Aorta (tissue), 5 donors: Measurements from ENCODE around the gene IL1A. TPM values are rescaled to one million over a fixed set of nuclear protein-coding genes. Genes with fewer than 3 reads are reported as not detected.

Source experiments
- ATAC-seq: fragments of 200-7000 bp; cut with Tn5 transposase; one replicate; pipeline ENCODE4 v1.9.1; 2022; ENCODE audit warnings: moderate library complexity; ENCODE audit not compliant: low FRiP score
- DNase-seq, 2 donors: peaks; one replicate each; pipeline ENCODE4 v3.0.0-alpha.2; 2020
- H3K27ac ChIP-seq, 2 donors: one replicate each; pipeline ENCODE4 v1.5.1; 2013; ENCODE audit warnings: low read length in 2 of 2, mild to moderate bottlenecking in 2 of 2, moderate library complexity in 2 of 2, control low read depth in 1 of 2, inconsistent platforms in 1 of 2, low read depth in 1 of 2
- H3K27me3 ChIP-seq, 2 donors: one replicate each; pipeline ENCODE4 v1.6.1; 2013; ENCODE audit warnings: control low read depth in 1 of 2, low read length in 1 of 2, mild to moderate bottlenecking in 1 of 2, moderate library complexity in 1 of 2; ENCODE audit not compliant: insufficient read depth in 2 of 2, control insufficient read depth in 1 of 2
- H3K36me3 ChIP-seq, 2 donors: one replicate each; pipeline ENCODE4 v1.6.1; 2013; ENCODE audit warnings: control low read depth in 1 of 2, low read length in 1 of 2, mild to moderate bottlenecking in 1 of 2; ENCODE audit not compliant: insufficient read depth in 2 of 2, control insufficient read depth in 1 of 2
- H3K4me1 ChIP-seq, 2 donors: one replicate each; pipeline ENCODE4 v1.6.1; 2013; ENCODE audit warnings: low read length in 2 of 2, control low read depth in 1 of 2, mild to moderate bottlenecking in 1 of 2, moderate library complexity in 1 of 2; ENCODE audit not compliant: insufficient read depth in 2 of 2, control insufficient read depth in 1 of 2
- H3K4me3 ChIP-seq, 2 donors: one replicate each; pipeline ENCODE4 v1.5.1; 2013; ENCODE audit warnings: low read length in 2 of 2, control low read depth in 1 of 2, mild to moderate bottlenecking in 1 of 2
- H3K9me3 ChIP-seq: one replicate; pipeline ENCODE4 v1.6.1; 2013; ENCODE audit warnings: mild to moderate bottlenecking, low read length; ENCODE audit not compliant: control insufficient read depth
- WGBS, 2 donors: extraction: QIAGEN DNeasy Blood & Tissue Kit; methylation state at CpG; one replicate each; pipeline ENCODE4 v1.1.7; 2013; 5-methylcytosine and 5-hydroxymethylcytosine counted together
- intact Hi-C, 2 donors: fragments of 100-400 bp; cut with DNase I; formaldehyde crosslinking; loops; one replicate each; pipeline versions ENCODE4 v1.14.2 to v1.15.0; 2022
- polyA plus RNA-seq, 2 donors: library from polyadenylated mRNA; stranded (reverse); fragments of 200-250 nt; gene quantifications; one replicate each; pipeline ENCODE4 v1.2.3, GENCODE V29; 2013
- total RNA-seq, 2 donors: library from RNA; stranded (reverse); fragmentation: NEBNext Ultra II Directional; extraction: Animal tissue kit (Norgen Biotek cat#: 25700); gene quantifications; one replicate each; pipeline ENCODE4 v1.2.1, GENCODE V29; 2021
- donor health status: healthy with polysubstance abuse.
- donor health status: Bipolar disorder and iron deficiency.
- donor health status: DM: no; HTN: no; CAD: no.
- donor health status: DM: no; HTN: no; CAD: no.
- donor health status: DM: yes; HTN: yes; CAD: no.

The IL1A gene
- total and polyA plus RNA-seq, 4 donors = 0.19 TPM; not detected in 3

GRCh38 chr2:112796486-112796885 lies 12.2 kb upstream of the IL1A start:
- no peak for ATAC-seq
- no peaks in the 10 kb centered on the region for H3K4me1 ChIP-seq
- DNase-seq = no peak
- 0% methylated on average over 1 of the region's 1 CpG for WGBS, 2 donors
- intact Hi-C loops = no loop called here
- H3K27ac ChIP-seq = no peak overlapping the region
- H3K4me3 ChIP-seq = no peak overlapping the region
- no peaks in the 10 kb centered on the region for H3K9me3 ChIP-seq
- H3K27me3 ChIP-seq = no peaks in the 10 kb centered on the region
- no peaks in the 10 kb centered on the region for H3K36me3 ChIP-seq

GRCh38 chr2:112795774-112796173 lies 11.5 kb upstream of the IL1A start:
- no peaks in the 10 kb centered on the region for H3K9me3 ChIP-seq
- H3K4me3 ChIP-seq = no peak overlapping the region
- no peak for DNase-seq
- no peaks in the 10 kb centered on the region for H3K27me3 ChIP-seq
- H3K4me1 ChIP-seq = no peaks in the 10 kb centered on the region
- H3K27ac ChIP-seq = no peak overlapping the region
- no peak for ATAC-seq
- intact Hi-C loops = no loop called here
- no peaks in the 10 kb centered on the region for H3K36me3 ChIP-seq
- 65 to 73% methylated on average over 1 of the region's 1 CpG for WGBS, 2 donors

- intact Hi-C loops = no loop called here
- Histone ChIP-seq H3K9me3 (no peaks in the 10 kb centered on the region), H3K27ac (no peak overlapping the region), H3K36me3 (no peaks in the 10 kb centered on the region), H3K27me3 (no peaks in the 10 kb centered on the region), H3K4me3 (no peak overlapping the region), H3K4me1 (no peaks in the 10 kb centered on the region)
- WGBS, 2 donors = 84 to 87% methylated on average over 3 of the region's 3 CpGs
- DNase-seq (no peak), ATAC-seq (no peak)
These were observed 10.5 kb upstream of the IL1A start for GRCh38 chr2:112794841-112795240.

- peak in 1 of 2 donors; percentile 69 for DNase-seq
These were observed 9.9 kb upstream of the IL1A start for GRCh38 chr2:112794131-112794733.

GRCh38 chr2:112793449-112793978 lies 9.2 kb upstream of the IL1A start:
- Histone ChIP-seq H3K9me3 (no peaks in the 10 kb centered on the region), H3K27ac (no peak overlapping the region), H3K4me3 (no peak overlapping the region), H3K27me3 (no peaks in the 10 kb centered on the region), H3K4me1 (no peaks in the 10 kb centered on the region), H3K36me3 (no peaks in the 10 kb centered on the region)
- WGBS, 2 donors = 42 to 46% methylated on average over 3 of the region's 3 CpGs
- no peak for DNase-seq
- intact Hi-C loops = no loop called here
- ATAC-seq = no peak

More at GRCh38 chr2:112794131-112794733, 9.9 kb upstream of the IL1A start:
- Histone ChIP-seq H3K36me3 (no peaks in the 10 kb centered on the region), H3K4me3 (no peak overlapping the region), H3K4me1 (no peaks in the 10 kb centered on the region), H3K27me3 (no peaks in the 10 kb centered on the region), H3K9me3 (no peaks in the 10 kb centered on the region), H3K27ac (no peak overlapping the region)
- WGBS, 2 donors = 61 to 67% methylated on average over 5 of the region's 5 CpGs
- ATAC-seq = peak; percentile 74
- intact Hi-C loops = no loop called here

GRCh38 chr2:112792419-112792818 lies 8.1 kb upstream of the IL1A start:
- H3K4me1 ChIP-seq = no peaks in the 10 kb centered on the region
- no peak overlapping the region for H3K4me3 ChIP-seq
- no peaks in the 10 kb centered on the region for H3K9me3 ChIP-seq
- no peak for ATAC-seq
- no peaks in the 10 kb centered on the region for H3K36me3 ChIP-seq
- DNase-seq = no peak
- WGBS, 2 donors = 75 to 76% methylated on average over 5 of the region's 5 CpGs
- H3K27ac ChIP-seq = no peak overlapping the region
- no peaks in the 10 kb centered on the region for H3K27me3 ChIP-seq
- intact Hi-C loops = no loop called here

- H3K9me3 ChIP-seq = no peaks in the 10 kb centered on the region
- 93 to 98% methylated on average over 3 of the region's 3 CpGs for WGBS, 2 donors
- no peaks in the 10 kb centered on the region for H3K36me3 ChIP-seq
- H3K4me1 ChIP-seq = no peaks in the 10 kb centered on the region
- DNase-seq (no peak), ATAC-seq (no peak)
- H3K27me3 ChIP-seq = no peaks in the 10 kb centered on the region
- H3K4me3 ChIP-seq = no peak overlapping the region
- intact Hi-C loops = no loop called here
- no peak overlapping the region for H3K27ac ChIP-seq
These were observed 7.5 kb upstream of the IL1A start for GRCh38 chr2:112791693-112792230.

GRCh38 chr2:112791019-112791418 lies 6.7 kb upstream of the IL1A start:
- Histone ChIP-seq H3K4me3 (no peak overlapping the region), H3K27me3 (no peaks in the 10 kb centered on the region), H3K36me3 (no peaks in the 10 kb centered on the region), H3K9me3 (no peaks in the 10 kb centered on the region), H3K4me1 (no peaks in the 10 kb centered on the region), H3K27ac (no peak overlapping the region)
- 89 to 95% methylated on average over 3 of the region's 3 CpGs for WGBS, 2 donors
- intact Hi-C loops = no loop called here
- DNase-seq (no peak), ATAC-seq (no peak)

GRCh38 chr2:112790305-112790704 lies 6.0 kb upstream of the IL1A start:
- ATAC-seq (no peak), DNase-seq (no peak)
- Histone ChIP-seq H3K9me3 (no peaks in the 10 kb centered on the region), H3K27me3 (no peaks in the 10 kb centered on the region), H3K36me3 (no peaks in the 10 kb centered on the region), H3K27ac (no peak overlapping the region), H3K4me3 (no peak overlapping the region), H3K4me1 (no peaks in the 10 kb centered on the region)
- intact Hi-C loops = no loop called here
- 92 to 95% methylated on average over 5 of the region's 5 CpGs for WGBS, 2 donors
